ENCODE results near the gene COL15A1. TPM values are rescaled to one million over a fixed set of nuclear protein-coding genes. Genes with fewer than 3 reads are reported as not detected.

The COL15A1 gene
- total and polyA plus RNA-seq, 2 of the 8 experiments (the other 6 are each of a cell fraction or from before 2014, with no cell fraction given): 0.12 to 0.15 TPM

DNA sequence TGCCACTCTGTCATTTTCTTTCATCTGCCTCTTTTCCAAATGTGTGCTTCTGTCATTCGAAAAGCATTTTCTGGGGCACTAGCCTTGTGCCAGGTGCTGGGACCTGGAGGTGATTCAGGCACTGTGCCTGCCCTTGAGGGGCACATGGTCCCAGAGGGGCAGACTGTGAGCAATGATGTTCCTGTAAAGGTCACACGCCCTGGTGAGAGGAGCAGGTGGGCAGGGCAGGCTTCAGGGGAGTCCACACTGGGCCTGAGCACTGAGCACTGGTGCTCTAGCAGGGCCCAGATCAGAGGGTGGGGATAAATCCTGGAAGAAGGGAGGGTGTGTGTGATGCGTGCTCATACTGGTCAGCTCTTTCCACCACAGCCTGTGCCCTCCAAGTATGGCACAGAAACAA, 77.8 kb downstream of the COL15A1 start:
- FAIRE-seq: no peak
- H3K79me1 ChIP-seq (ENCODE audit: low read depth, low read length): no peaks in the 10 kb centered on the region
- POLR2A ChIA-PET (ENCODE audit: partially characterized antibody): no interaction called here

More for the DNA sequence above, 77.8 kb downstream of the COL15A1 start:
- H2AFZ ChIP-seq (ENCODE audit: low read length): no peak overlapping the region
- CTCF ChIA-PET (ENCODE audit: partially characterized antibody): interaction anchor here (0.6 kb wide), 1 partner anchor 71 kb away, joined by 4 read pairs; no protein-coding TSS in a partner anchor
- H3K4me2 ChIP-seq (ENCODE audit: insufficient read depth in 1 of 2, low read depth in 2 of 2, low read length in 2 of 2): no peak overlapping the region
- H4K8ac ChIP-seq (ENCODE audit: extremely low read depth, insufficient read depth, low read length): no peak overlapping the region
- H2BK15ac ChIP-seq (ENCODE audit: low read length): no peak overlapping the region
- H3K4ac ChIP-seq (replicated peaks; ENCODE audit: insufficient read length, low read depth, low read length): no peak overlapping the region
- H3K4me1 ChIP-seq (replicated peaks in 1 of 4; ENCODE audit: control insufficient read depth in 3 of 4, insufficient read depth in 4 of 4, low read length in 3 of 4): no peaks in the 10 kb centered on the region
- no peaks in the 10 kb centered on the region for H3K36me3 ChIP-seq (ENCODE audit: control insufficient read depth in 2 of 4, insufficient read depth in 4 of 4, low read length in 3 of 4)
- WGBS, 2 experiments (ENCODE audit: extremely low coverage in 1 of 2, insufficient coverage in 1 of 2, insufficient read length in 1 of 2, insufficient replicate concordance in 2 of 2, low coverage in 1 of 2, low lambda C conversion rate in 2 of 2, missing lambda C conversion rate in 1 of 2): 71% methylated on average over 3 of the region's 3 CpGs; no CpG with 5 or more reads in 1 of the 2 experiments
- no peak for DNase-seq (ENCODE audit: low read depth in 1 of 2, low spot score in 2 of 2)
- H3K27me3 ChIP-seq (replicated peaks in 1 of 4; ENCODE audit: control insufficient read depth in 3 of 4, extremely low read depth in 1 of 4, insufficient read depth in 3 of 4, low read length in 3 of 4): no peaks in the 10 kb centered on the region
- no peak overlapping the region for H3K18ac ChIP-seq (ENCODE audit: extremely low read depth, low read length)
- no peak overlapping the region for H2AK5ac ChIP-seq (ENCODE audit: low read depth, low read length)
- H3K23ac ChIP-seq (ENCODE audit: insufficient read length): no peak overlapping the region
- H4K5ac ChIP-seq (ENCODE audit: insufficient read length, low read depth, low read length): no peak overlapping the region
- H4K20me1 ChIP-seq (replicated peaks in 1 of 2; ENCODE audit: control insufficient read depth in 1 of 2, insufficient read depth in 2 of 2, low read length in 2 of 2): no peaks in the 10 kb centered on the region
- H2BK120ac ChIP-seq (replicated peaks; ENCODE audit: low read depth, low read length): no peak overlapping the region
- no peak overlapping the region for H3K4me3 ChIP-seq (ENCODE audit: extremely low read depth in 1 of 4, insufficient read depth in 2 of 4, low read depth in 3 of 4, low read length in 4 of 4)
- no peak overlapping the region for H3K27ac ChIP-seq (ENCODE audit: low read depth, low read length)
- no peak overlapping the region for H3K9ac ChIP-seq (replicated peaks in 1 of 4; ENCODE audit: extremely low read depth in 1 of 4, low read depth in 3 of 4, low read length in 3 of 4)
- no peak overlapping the region for H3K56ac ChIP-seq (replicated peaks; ENCODE audit: insufficient read length, low read depth, low read length)
- TF ChIP-seq TEAD4 (IDR thresholded peaks at IDR 0.05; ENCODE audit: low read depth, low read length) (no peak), TBP (IDR thresholded peaks at IDR 0.05; ENCODE audit: low read depth, low read length) (no peak), KDM5A (IDR thresholded peaks at IDR 0.05; ENCODE audit: low read length) (no peak), EZH2 (IDR thresholded peaks at IDR 0.05; ENCODE audit: low read depth, low read length, severe bottlenecking) (no peak), EP300 (IDR thresholded peaks at IDR 0.05; ENCODE audit: borderline replicate concordance in 1 of 2, low read depth in 2 of 2, low read length in 2 of 2) (no peak)
- H2BK5ac ChIP-seq (ENCODE audit: low read depth, low read length): no peak overlapping the region
- H3K14ac ChIP-seq (ENCODE audit: insufficient read length): no peak overlapping the region
- no peak overlapping the region for H2BK20ac ChIP-seq (ENCODE audit: low read length)
- H4K91ac ChIP-seq (replicated peaks; ENCODE audit: insufficient read length, low read length): no peak overlapping the region
- no peaks in the 10 kb centered on the region for H3K79me2 ChIP-seq (ENCODE audit: control insufficient read depth in 1 of 2, insufficient read depth in 2 of 2, low read length in 2 of 2)
- no peaks in the 10 kb centered on the region for H3K9me3 ChIP-seq (ENCODE audit: insufficient read depth in 2 of 2, low read depth in 1 of 2, low read length in 1 of 2)
- no peak overlapping the region for H2BK12ac ChIP-seq (ENCODE audit: low read depth, low read length)
- no peaks in the 10 kb centered on the region for H3K23me2 ChIP-seq (ENCODE audit: low read depth, low read length)

Data from H1 (cell line).